Body of pancreas (tissue), 4 donors: ENCODE results near the gene NBPF6. TPM values are rescaled to one million over a fixed set of nuclear protein-coding genes. Genes with fewer than 3 reads are reported as not detected.
"Not testable (repeated sequence)": the region's sequence is repeated elsewhere in the genome, so short reads cannot be mapped to it uniquely, and the experiment has no call there.

Source experiments
- ATAC-seq: fragments of 150-250 bp; one replicate; pipeline ENCODE4 v1.9.1; 2016
- DNase-seq, 4 donors: peaks; one replicate each; pipeline ENCODE4 v3.0.0-alpha.2; 2019
- H3K27ac ChIP-seq, 4 donors: fragments of 200-600 bp; sonication (generic); 1 replicate in 3 of 4; 2 replicates in 1 of 4; pipeline versions ENCODE4 v1.5.1 to v1.6.1; 2016 to 2019; ENCODE audit warnings: mild to moderate bottlenecking in 1 of 4, mixed read lengths in 1 of 4, moderate library complexity in 1 of 4
- H3K27me3 ChIP-seq, 2 donors: fragments of 200-600 bp; sonication (generic); one replicate each; pipeline ENCODE4 v1.6.0; 2016; ENCODE audit warnings: mild to moderate bottlenecking in 1 of 2
- H3K36me3 ChIP-seq, 2 donors: fragments of 200-600 bp; sonication (generic); replicated peaks in 1 of 2; 2 replicates each; pipeline ENCODE4 v1.5.1; 2016; ENCODE audit warnings: low read depth in 2 of 2; ENCODE audit not compliant: insufficient read depth in 1 of 2
- H3K4me1 ChIP-seq: fragments of 200-600 bp; sonication (generic); one replicate; pipeline ENCODE4 v1.6.0; 2016
- H3K4me3 ChIP-seq, 2 donors: fragments of 200-600 bp; sonication (generic); 1 replicate in 1 of 2; 2 replicates in 1 of 2; pipeline ENCODE4 v1.5.1; 2016 to 2019
- H3K9me3 ChIP-seq, 3 donors: fragments of 200-600 bp; sonication (generic); 1 replicate in 2 of 3; 2 replicates in 1 of 3; pipeline ENCODE4 v1.5.1; 2016
- POLR2A ChIP-seq, 3 donors: fragments of 450-650 bp; IDR thresholded peaks; one replicate each; pipeline ENCODE4 v1.6.1; 2016; ENCODE audit warnings: antibody characterized with exemption in 3 of 3, mild to moderate bottlenecking in 2 of 3
- whole genome bisulfite sequencing, 2 donors: methylation state at CpG; one replicate each; pipeline ENCODE4 v1.1.5; 2017; 5-methylcytosine and 5-hydroxymethylcytosine counted together
- intact Hi-C: fragments of 100-400 bp; cut with DNase I; formaldehyde crosslinking; loops from one replicate; pipeline ENCODE4 v1.15.1; 2023
- total RNA-seq, 2 donors: library from RNA; depleted of rRNA; stranded (reverse); fragments of >200 nt; gene quantifications; one replicate each; pipeline ENCODE4 v1.1.0, GENCODE V29; 2016
- TF ChIP-seq, protein P1 (sequence below), 7 experiments: fragments of 450-650 bp in 4 of 7; fragments of 200-600 bp in 3 of 7; sonication (generic) in 3 of 7; IDR thresholded peaks; one replicate each; pipeline ENCODE4 v1.5.1; 2016 to 2019; ENCODE audit warnings: antibody characterized with exemption in 7 of 7

The NBPF6 gene
- total RNA-seq, 2 donors from 2014 or later = not detected

DNA sequence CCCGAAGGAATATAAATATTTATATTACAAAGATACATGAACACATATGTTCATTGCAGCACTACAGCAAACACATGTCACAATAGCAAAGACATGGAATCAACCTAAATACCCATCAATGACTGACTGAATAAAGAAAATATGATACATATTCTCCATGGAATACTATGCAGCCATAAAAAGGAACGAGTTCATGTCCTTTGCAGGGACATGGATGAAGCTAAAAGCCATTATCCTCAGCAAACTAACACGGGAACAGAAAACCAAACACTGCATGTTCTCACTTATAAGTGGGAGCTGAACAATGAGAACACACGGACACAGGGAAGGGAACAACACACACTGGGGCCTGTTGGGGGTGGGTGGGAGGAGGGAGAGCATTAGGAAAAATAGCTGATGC, 46.7 kb downstream of the NBPF6 start:
- H3K9me3 ChIP-seq, H3K4me1 ChIP-seq, intact Hi-C loops, H3K27ac ChIP-seq, ATAC-seq, H3K27me3 ChIP-seq, H3K36me3 ChIP-seq, DNase-seq, H3K4me3 ChIP-seq: not testable (repeated sequence)
- 71 to 75% methylated on average over 4 of the region's 4 CpGs for WGBS, 2 donors

DNA sequence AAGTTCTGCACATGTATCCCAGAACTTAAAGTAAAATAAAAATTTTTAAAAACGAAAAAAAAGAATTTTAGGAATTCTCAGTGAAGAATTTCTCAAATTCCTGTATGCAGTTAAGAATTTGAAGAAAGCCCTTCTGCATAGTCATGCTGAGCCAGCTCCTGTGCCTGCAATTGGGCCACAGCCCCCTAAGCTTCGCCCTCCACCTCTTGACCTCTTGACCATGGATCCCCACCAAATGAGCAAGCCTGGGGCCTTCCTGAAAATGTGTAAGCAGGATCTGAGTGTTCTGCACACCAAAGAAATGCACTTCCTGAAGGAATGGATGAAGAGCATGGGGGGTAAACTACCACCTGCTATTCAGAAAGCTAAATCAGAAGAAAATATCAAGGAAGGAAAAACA, 52.0 kb downstream of the NBPF6 start:
- ATAC-seq (no peak), DNase-seq (no peak)
- TF ChIP-seq, protein P1, sequence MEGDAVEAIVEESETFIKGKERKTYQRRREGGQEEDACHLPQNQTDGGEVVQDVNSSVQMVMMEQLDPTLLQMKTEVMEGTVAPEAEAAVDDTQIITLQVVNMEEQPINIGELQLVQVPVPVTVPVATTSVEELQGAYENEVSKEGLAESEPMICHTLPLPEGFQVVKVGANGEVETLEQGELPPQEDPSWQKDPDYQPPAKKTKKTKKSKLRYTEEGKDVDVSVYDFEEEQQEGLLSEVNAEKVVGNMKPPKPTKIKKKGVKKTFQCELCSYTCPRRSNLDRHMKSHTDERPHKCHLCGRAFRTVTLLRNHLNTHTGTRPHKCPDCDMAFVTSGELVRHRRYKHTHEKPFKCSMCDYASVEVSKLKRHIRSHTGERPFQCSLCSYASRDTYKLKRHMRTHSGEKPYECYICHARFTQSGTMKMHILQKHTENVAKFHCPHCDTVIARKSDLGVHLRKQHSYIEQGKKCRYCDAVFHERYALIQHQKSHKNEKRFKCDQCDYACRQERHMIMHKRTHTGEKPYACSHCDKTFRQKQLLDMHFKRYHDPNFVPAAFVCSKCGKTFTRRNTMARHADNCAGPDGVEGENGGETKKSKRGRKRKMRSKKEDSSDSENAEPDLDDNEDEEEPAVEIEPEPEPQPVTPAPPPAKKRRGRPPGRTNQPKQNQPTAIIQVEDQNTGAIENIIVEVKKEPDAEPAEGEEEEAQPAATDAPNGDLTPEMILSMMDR (IDR thresholded peaks at IDR 0.05) = no peak
- no peak for TF ChIP-seq POLR2A (IDR thresholded peaks at IDR 0.05)
- Histone ChIP-seq H3K9me3 (no peaks in the 10 kb centered on the region), H3K27me3 (no peaks in the 10 kb centered on the region), H3K4me1 (no peaks in the 10 kb centered on the region), H3K36me3 (no peaks in the 10 kb centered on the region), H3K27ac (no peak overlapping the region), H3K4me3 (no peak overlapping the region)
- 49 to 62% methylated on average over 2 of the region's 2 CpGs for WGBS, 2 donors
- intact Hi-C loops = no loop called here

DNA sequence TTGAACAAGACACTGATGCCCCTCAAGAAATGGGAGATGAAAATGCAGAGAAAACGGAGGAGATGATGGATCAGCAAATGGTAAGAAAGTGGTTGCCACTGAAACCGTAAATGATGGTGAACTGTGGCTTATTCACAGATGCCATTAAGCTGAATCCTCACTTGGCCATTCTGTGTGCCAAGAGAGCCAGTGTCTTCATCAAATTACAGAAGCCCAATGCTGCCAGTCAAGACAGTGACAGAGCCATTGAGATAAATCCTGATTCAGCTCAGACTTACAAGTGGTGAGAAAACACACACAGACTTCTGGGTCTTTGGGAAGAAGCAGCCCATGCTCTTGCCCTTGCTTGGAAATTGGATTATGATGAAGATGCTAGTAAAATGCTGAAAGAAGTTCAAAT, 52.5 kb downstream of the NBPF6 start:
- no peak for DNase-seq
- ATAC-seq = no peak

DNA sequence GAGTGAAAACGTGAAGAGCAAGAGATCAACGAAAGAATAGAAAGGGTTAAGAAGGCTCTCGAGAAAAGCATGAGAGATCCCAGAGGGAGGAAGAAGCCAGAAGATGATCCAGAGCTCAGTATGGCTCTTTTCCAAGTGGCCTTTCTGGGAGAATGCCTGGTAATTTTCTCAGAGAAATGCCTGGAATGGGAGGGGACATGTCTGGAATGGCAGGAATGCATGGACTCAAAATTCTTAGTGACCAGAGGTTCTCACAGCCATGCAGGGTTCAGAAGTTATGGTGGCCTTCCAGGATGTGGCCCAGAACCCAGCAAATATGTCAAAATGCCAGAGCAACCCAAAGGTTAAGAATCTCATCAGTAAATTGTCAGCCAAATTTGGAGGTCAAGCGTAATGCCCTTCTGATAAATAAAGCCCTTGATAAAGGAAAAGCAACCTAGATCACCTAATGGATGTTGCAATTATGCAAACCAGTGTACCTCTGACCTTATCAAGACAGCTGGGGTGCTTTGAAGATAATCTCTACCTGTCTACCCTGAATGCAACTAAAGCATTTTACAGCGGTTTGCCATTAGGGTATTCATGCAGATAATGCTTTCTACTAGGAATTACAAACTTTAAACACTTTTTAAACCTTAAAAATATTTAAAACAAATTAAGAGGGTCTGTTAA, 53.1 kb downstream of the NBPF6 start:
- 66 to 69% methylated on average over 5 of the region's 5 CpGs for WGBS, 2 donors
- TF ChIP-seq POLR2A (IDR thresholded peaks at IDR 0.05) = no peak
- TF ChIP-seq, protein P1 (IDR thresholded peaks at IDR 0.05) = no peak
- no peak for ATAC-seq

More for the DNA sequence above, 52.5 kb downstream of the NBPF6 start:
- WGBS, 2 donors = 68 to 78% methylated on average over 2 of the region's 2 CpGs
- Histone ChIP-seq H3K4me1 (no peaks in the 10 kb centered on the region), H3K36me3 (no peaks in the 10 kb centered on the region), H3K27me3 (no peaks in the 10 kb centered on the region), H3K27ac (no peak overlapping the region), H3K4me3 (no peak overlapping the region), H3K9me3 (no peaks in the 10 kb centered on the region)
- intact Hi-C loops = no loop called here
- TF ChIP-seq, protein P1 (IDR thresholded peaks at IDR 0.05) = no peak
- TF ChIP-seq POLR2A (IDR thresholded peaks at IDR 0.05) = no peak

DNA sequence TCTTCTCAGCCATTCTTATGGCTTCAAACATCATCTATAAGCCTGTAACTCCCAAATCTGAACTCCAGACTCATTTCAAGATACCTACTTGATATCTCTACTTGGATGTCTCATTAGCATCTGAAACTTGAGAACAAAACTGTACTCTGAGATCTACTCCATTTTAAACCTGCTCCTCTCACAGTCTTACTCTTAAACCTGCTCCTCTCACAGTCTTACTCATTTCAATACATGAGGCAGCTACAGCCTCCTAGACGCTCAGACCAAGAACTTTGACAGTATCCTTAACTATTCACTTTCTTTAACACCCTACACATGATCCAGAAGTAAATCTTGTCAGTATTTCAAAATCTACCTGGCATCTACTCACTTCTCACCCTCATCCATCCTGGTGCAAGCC, 54.3 kb downstream of the NBPF6 start:
- H3K4me3 ChIP-seq = no peak overlapping the region
- DNase-seq (no peak), ATAC-seq (no peak)
- no peak overlapping the region for H3K27ac ChIP-seq
- intact Hi-C loops = no loop called here
- no peaks in the 10 kb centered on the region for H3K4me1 ChIP-seq
- no peaks in the 10 kb centered on the region for H3K9me3 ChIP-seq
- no peaks in the 10 kb centered on the region for H3K36me3 ChIP-seq
- TF ChIP-seq POLR2A (IDR thresholded peaks at IDR 0.05) = no peak
- H3K27me3 ChIP-seq = no peaks in the 10 kb centered on the region
- 55 to 73% methylated on average over 1 of the region's 1 CpG for WGBS, 2 donors

More for the DNA sequence above, 53.1 kb downstream of the NBPF6 start:
- Histone ChIP-seq H3K27me3 (no peaks in the 10 kb centered on the region), H3K4me1 (no peaks in the 10 kb centered on the region), H3K36me3 (no peaks in the 10 kb centered on the region), H3K9me3 (no peaks in the 10 kb centered on the region), H3K4me3 (no peak overlapping the region), H3K27ac (no peak overlapping the region)
- peak in 1 of 4 donors; percentile 39 for DNase-seq
- intact Hi-C loops = no loop called here

DNA sequence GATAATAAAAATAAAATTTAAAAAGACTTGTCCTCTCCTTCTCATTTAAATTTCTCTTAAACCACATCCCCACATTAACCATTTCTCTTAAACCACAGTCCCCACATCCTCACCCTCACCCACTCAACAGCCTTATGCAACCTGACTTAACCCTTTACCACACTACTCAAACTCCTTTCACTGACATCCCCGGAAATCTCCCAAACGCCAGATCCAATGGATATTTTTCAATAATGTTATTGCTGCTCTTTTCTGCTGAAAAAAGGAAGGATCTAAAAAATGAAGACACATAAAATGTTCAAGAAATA, 55.6 kb downstream of the NBPF6 start:
- TF ChIP-seq, protein P1 (IDR thresholded peaks at IDR 0.05) = no peak
- TF ChIP-seq POLR2A (IDR thresholded peaks at IDR 0.05) = no peak
- no peaks in the 10 kb centered on the region for H3K36me3 ChIP-seq
- no peaks in the 10 kb centered on the region for H3K27me3 ChIP-seq
- H3K27ac ChIP-seq = no peak overlapping the region
- 69 to 73% methylated on average over 2 of the region's 2 CpGs for WGBS, 2 donors
- DNase-seq = no peak
- ATAC-seq = no peak
- no peak overlapping the region for H3K4me3 ChIP-seq
- no peaks in the 10 kb centered on the region for H3K4me1 ChIP-seq
- intact Hi-C loops = no loop called here
- no peaks in the 10 kb centered on the region for H3K9me3 ChIP-seq
